Glutamatergic neuron (in vitro differentiated cells): ENCODE measurements around the gene LRRN2. TPM values are rescaled to one million over a fixed set of nuclear protein-coding genes. Genes with fewer than 3 reads are reported as not detected.

Experiments used
- DNase-seq: peaks from one replicate; pipeline ENCODE4 v3.0.0; 2022
- H3K27ac Mint-ChIP-seq: one replicate; pipeline ENCODE4 v1.8.0; 2020; ENCODE audit warnings: mild to moderate bottlenecking, mixed read lengths, inconsistent platforms; ENCODE audit not compliant: unreplicated experiment
- H3K27me3 Mint-ChIP-seq: one replicate; pipeline ENCODE4 v1.8.0; 2020; ENCODE audit warnings: mild to moderate bottlenecking, moderate library complexity, mixed read lengths, inconsistent platforms; ENCODE audit not compliant: unreplicated experiment
- H3K36me3 Mint-ChIP-seq: one replicate; pipeline ENCODE4 v1.8.0; 2020; ENCODE audit warnings: mild to moderate bottlenecking, mixed read lengths, inconsistent platforms; ENCODE audit not compliant: unreplicated experiment
- H3K4me1 Mint-ChIP-seq: one replicate; pipeline ENCODE4 v1.8.0; 2020; ENCODE audit warnings: mild to moderate bottlenecking, low read depth, mixed read lengths, inconsistent platforms; ENCODE audit not compliant: unreplicated experiment
- H3K4me3 Mint-ChIP-seq: one replicate; pipeline ENCODE4 v1.8.0; 2020; ENCODE audit warnings: mild to moderate bottlenecking, mixed read lengths, inconsistent platforms; ENCODE audit not compliant: unreplicated experiment
- H3K9me3 Mint-ChIP-seq: one replicate; pipeline ENCODE4 v1.8.0; 2020; ENCODE audit warnings: mild to moderate bottlenecking, moderate library complexity, mixed read lengths, inconsistent platforms; ENCODE audit not compliant: unreplicated experiment
- CTCF ChIP-seq: fragments of 200-600 bp; sonication (generic); IDR thresholded peaks from one replicate; pipeline ENCODE4 v1.5.0; 2021; ENCODE audit not compliant: partially characterized antibody, unreplicated experiment
- total RNA-seq: library from RNA; stranded (reverse); fragmentation: NEBNext Ultra II Directional; extraction: Animal tissue kit (Norgen Biotek cat#: 25700); gene quantifications from one replicate; pipeline ENCODE4 v1.2.1, GENCODE V29; 2021; ENCODE audit not compliant: unreplicated experiment

Gene LRRN2
- total RNA-seq, 1 donor from 2014 or later, result 6.9 TPM

- H3K36me3 Mint-ChIP-seq, result peaks cover 5% of the 10 kb centered on the region
- no peaks in the 10 kb centered on the region for H3K27me3 Mint-ChIP-seq
- no peaks in the 10 kb centered on the region for H3K9me3 Mint-ChIP-seq
- H3K4me3 Mint-ChIP-seq, result no peak overlapping the region
- H3K4me1 Mint-ChIP-seq, result peaks cover 14% of the 10 kb centered on the region
- H3K27ac Mint-ChIP-seq, result no peak overlapping the region
- TF ChIP-seq CTCF, result no peak
- no peak for DNase-seq
Measured at GRCh38 chr1:204653590-204654340, 31.8 kb downstream of the LRRN2 start.

GRCh38 chr1:204652497-204652896 is 33.0 kb downstream of the LRRN2 start:
- TF ChIP-seq CTCF, result no peak
- DNase-seq, result no peak
- Mint-ChIP-seq H3K4me1 (peaks cover 11% of the 10 kb centered on the region), H3K36me3 (peaks cover 5% of the 10 kb centered on the region), H3K27ac (no peak overlapping the region), H3K9me3 (no peaks in the 10 kb centered on the region), H3K27me3 (no peaks in the 10 kb centered on the region), H3K4me3 (no peak overlapping the region)

- H3K9me3 Mint-ChIP-seq, result no peaks in the 10 kb centered on the region
- no peaks in the 10 kb centered on the region for H3K27me3 Mint-ChIP-seq
- peaks cover 15% of the 10 kb centered on the region for H3K4me1 Mint-ChIP-seq
- H3K36me3 Mint-ChIP-seq, result peaks cover 5% of the 10 kb centered on the region
- TF ChIP-seq CTCF, result no peak
- DNase-seq, result no peak
- H3K4me3 Mint-ChIP-seq, result no peak overlapping the region
- no peak overlapping the region for H3K27ac Mint-ChIP-seq
Measured at GRCh38 chr1:204651843-204652421, 33.6 kb downstream of the LRRN2 start.

GRCh38 chr1:204650911-204651570 is 34.5 kb downstream of the LRRN2 start:
- H3K27me3 Mint-ChIP-seq, result no peaks in the 10 kb centered on the region
- H3K9me3 Mint-ChIP-seq, result no peaks in the 10 kb centered on the region
- TF ChIP-seq CTCF, result no peak
- H3K27ac Mint-ChIP-seq, result no peak overlapping the region
- peaks cover 15% of the 10 kb centered on the region for H3K4me1 Mint-ChIP-seq
- DNase-seq, result no peak
- no peaks in the 10 kb centered on the region for H3K36me3 Mint-ChIP-seq
- H3K4me3 Mint-ChIP-seq, result no peak overlapping the region
